ENCODE data around the gene AGAP1.

AGAP1 gene

DNA sequence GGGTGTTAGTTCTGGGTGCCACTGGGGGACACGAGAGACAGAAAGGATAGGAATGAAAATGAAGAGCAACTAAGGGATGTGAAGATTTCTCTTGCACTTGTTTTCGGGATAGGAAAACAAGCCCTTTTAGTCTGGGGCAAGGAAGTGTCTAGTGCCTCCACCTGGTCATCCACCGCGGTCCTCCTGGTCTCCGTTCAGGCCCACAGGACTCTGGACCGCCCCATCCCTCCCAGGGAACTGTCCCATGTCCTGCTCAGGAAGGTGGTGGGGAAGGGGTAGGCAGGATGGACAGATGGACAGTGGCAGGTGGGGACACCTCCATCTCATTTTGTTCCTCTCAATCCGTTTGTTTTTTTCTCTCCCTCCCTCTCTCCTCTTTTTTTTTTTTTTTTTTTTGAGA is 45.9 kb downstream of the AGAP1 start:
- H3K27ac ChIP-seq (ENCODE audit: low read depth, low read length), result no peak overlapping the region
- H4K20me1 ChIP-seq (ENCODE audit: control insufficient read depth, insufficient read depth, low read depth, low read length), result no peaks in the 10 kb centered on the region
- H3K9me2 ChIP-seq (replicated peaks; ENCODE audit: control insufficient read depth, low read length), result no peaks in the 10 kb centered on the region
- H3K4me3 ChIP-seq (ENCODE audit: low read length), result no peak overlapping the region
- H3K27me3 ChIP-seq (ENCODE audit: control insufficient read depth, low read length), result no peaks in the 10 kb centered on the region
- TF ChIP-seq EZH2phosphoT487 (IDR thresholded peaks at IDR 0.05; ENCODE audit: borderline replicate concordance, low read length), result no peak
- TF ChIP-seq, protein P1, sequence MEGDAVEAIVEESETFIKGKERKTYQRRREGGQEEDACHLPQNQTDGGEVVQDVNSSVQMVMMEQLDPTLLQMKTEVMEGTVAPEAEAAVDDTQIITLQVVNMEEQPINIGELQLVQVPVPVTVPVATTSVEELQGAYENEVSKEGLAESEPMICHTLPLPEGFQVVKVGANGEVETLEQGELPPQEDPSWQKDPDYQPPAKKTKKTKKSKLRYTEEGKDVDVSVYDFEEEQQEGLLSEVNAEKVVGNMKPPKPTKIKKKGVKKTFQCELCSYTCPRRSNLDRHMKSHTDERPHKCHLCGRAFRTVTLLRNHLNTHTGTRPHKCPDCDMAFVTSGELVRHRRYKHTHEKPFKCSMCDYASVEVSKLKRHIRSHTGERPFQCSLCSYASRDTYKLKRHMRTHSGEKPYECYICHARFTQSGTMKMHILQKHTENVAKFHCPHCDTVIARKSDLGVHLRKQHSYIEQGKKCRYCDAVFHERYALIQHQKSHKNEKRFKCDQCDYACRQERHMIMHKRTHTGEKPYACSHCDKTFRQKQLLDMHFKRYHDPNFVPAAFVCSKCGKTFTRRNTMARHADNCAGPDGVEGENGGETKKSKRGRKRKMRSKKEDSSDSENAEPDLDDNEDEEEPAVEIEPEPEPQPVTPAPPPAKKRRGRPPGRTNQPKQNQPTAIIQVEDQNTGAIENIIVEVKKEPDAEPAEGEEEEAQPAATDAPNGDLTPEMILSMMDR (IDR thresholded peaks at IDR 0.05; ENCODE audit: low read depth, low read length, poor library complexity, severe bottlenecking), result no peak
- no peaks in the 10 kb centered on the region for H3K79me2 ChIP-seq (ENCODE audit: control insufficient read depth, low read length)
- no peak overlapping the region for H3K4me2 ChIP-seq (ENCODE audit: low read length)
- no peaks in the 10 kb centered on the region for H3K4me1 ChIP-seq (ENCODE audit: control insufficient read depth, low read length)
- H3F3A ChIP-seq (ENCODE audit: control insufficient read depth, insufficient read depth), result no peaks in the 10 kb centered on the region
- no peaks in the 10 kb centered on the region for H3K36me3 ChIP-seq (ENCODE audit: control insufficient read depth, low read length)
- H3K9me3 ChIP-seq (ENCODE audit: control insufficient read depth, insufficient read depth, low read length), result no peaks in the 10 kb centered on the region

DNA sequence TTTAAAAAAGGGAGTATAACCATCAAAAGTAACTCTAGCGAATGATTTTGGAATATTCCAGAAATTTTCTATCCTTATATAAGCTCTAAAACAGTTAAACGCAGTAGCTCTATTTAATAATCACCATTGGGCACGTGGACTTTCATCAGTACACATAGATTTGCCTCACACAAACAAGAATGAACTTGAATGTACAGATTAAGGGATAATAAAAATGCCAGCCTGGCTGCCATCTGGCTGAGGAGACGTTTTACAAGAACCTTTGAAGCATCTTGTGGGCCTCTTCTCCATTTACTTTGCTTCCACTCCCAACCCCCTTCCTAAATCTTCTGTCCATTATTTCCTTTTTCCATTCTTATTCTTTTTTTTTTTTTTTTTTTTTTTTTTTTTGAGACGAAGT is 47.2 kb downstream of the AGAP1 start:
- Histone ChIP-seq H3K4me3 (ENCODE audit: low read length) (no peak overlapping the region), H3K9me2 (replicated peaks; ENCODE audit: control insufficient read depth, low read length) (no peaks in the 10 kb centered on the region), H3K9me3 (ENCODE audit: control insufficient read depth, insufficient read depth, low read length) (no peaks in the 10 kb centered on the region), H3K36me3 (ENCODE audit: control insufficient read depth, low read length) (no peaks in the 10 kb centered on the region), H3F3A (ENCODE audit: control insufficient read depth, insufficient read depth) (no peaks in the 10 kb centered on the region), H3K4me1 (ENCODE audit: control insufficient read depth, low read length) (no peaks in the 10 kb centered on the region), H3K79me2 (ENCODE audit: control insufficient read depth, low read length) (no peaks in the 10 kb centered on the region), H3K27me3 (ENCODE audit: control insufficient read depth, low read length) (no peaks in the 10 kb centered on the region), H3K27ac (ENCODE audit: low read depth, low read length) (no peak overlapping the region), H4K20me1 (ENCODE audit: control insufficient read depth, insufficient read depth, low read depth, low read length) (no peaks in the 10 kb centered on the region), H3K4me2 (ENCODE audit: low read length) (no peak overlapping the region)
- TF ChIP-seq, protein P1 (IDR thresholded peaks at IDR 0.05; ENCODE audit: low read depth, low read length, poor library complexity, severe bottlenecking), result no peak
- no peak for TF ChIP-seq EZH2phosphoT487 (IDR thresholded peaks at IDR 0.05; ENCODE audit: borderline replicate concordance, low read length)

DNA sequence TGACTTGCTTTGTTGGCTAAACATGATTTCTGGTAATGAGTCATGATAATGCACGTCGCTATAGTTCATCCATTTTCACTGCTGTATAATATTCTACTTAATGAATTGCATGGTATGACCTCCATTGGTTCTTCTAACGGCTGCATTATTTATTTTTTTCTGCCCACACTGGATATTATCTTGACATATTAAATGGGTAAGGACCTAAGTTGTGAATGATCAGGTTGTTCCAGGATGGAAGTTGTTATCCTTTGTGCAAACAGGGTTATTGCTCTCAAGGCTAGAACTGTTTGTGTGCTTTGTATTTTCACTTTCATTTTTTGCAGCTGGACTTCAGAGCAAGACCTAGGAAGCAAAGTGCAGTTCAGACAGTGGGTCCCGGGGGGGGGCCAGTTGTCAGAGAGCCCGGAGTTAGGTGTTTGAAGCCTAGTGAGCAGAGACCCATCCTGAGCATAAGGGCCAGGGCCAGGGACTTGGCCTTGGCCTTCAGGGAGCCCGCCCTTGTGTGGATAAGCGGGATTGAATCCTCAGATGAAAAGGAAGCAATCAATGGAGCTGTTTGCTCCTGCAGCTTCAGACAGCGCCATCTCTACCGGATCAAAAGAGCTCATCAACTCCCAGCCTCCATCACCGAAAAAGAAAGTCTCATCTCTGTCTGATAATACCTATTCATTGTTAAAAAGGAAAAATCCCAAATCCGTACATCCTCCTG is 48.2 kb downstream of the AGAP1 start:
- H3K4me2 ChIP-seq (ENCODE audit: low read length), result no peak overlapping the region
- no peaks in the 10 kb centered on the region for H3K36me3 ChIP-seq (ENCODE audit: control insufficient read depth, low read length)
- TF ChIP-seq, protein P1 (IDR thresholded peaks at IDR 0.05; ENCODE audit: low read depth, low read length, poor library complexity, severe bottlenecking), result no peak
- TF ChIP-seq EZH2phosphoT487 (IDR thresholded peaks at IDR 0.05; ENCODE audit: borderline replicate concordance, low read length), result no peak
- no peak overlapping the region for H3K27ac ChIP-seq (ENCODE audit: low read depth, low read length)
- no peaks in the 10 kb centered on the region for H4K20me1 ChIP-seq (ENCODE audit: control insufficient read depth, insufficient read depth, low read depth, low read length)
- no peaks in the 10 kb centered on the region for H3K79me2 ChIP-seq (ENCODE audit: control insufficient read depth, low read length)
- H3F3A ChIP-seq (ENCODE audit: control insufficient read depth, insufficient read depth), result no peaks in the 10 kb centered on the region
- H3K4me3 ChIP-seq (ENCODE audit: low read length), result no peak overlapping the region
- H3K9me2 ChIP-seq (replicated peaks; ENCODE audit: control insufficient read depth, low read length), result no peaks in the 10 kb centered on the region
- no peaks in the 10 kb centered on the region for H3K9me3 ChIP-seq (ENCODE audit: control insufficient read depth, insufficient read depth, low read length)
- no peaks in the 10 kb centered on the region for H3K4me1 ChIP-seq (ENCODE audit: control insufficient read depth, low read length)
- H3K27me3 ChIP-seq (ENCODE audit: control insufficient read depth, low read length), result no peaks in the 10 kb centered on the region

Data from DOHH2 (cell line).